Fibroblast of lung (primary cell): ENCODE measurements around the gene FBF1. TPM values are rescaled to one million over a fixed set of nuclear protein-coding genes. Genes with fewer than 3 reads are reported as not detected.

Source experiments
- DNase-seq, 2 donors: peaks; one replicate each; pipeline versions ENCODE4 v3.0.0 to v3.0.0-alpha.2; 2010; ENCODE audit warnings: low read depth in 2 of 2
- H2AFZ ChIP-seq: 2 replicates; pipeline ENCODE4 v1.5.1; 2012; ENCODE audit warnings: low read length, control low read depth, inconsistent platforms
- H3K27ac ChIP-seq: 2 replicates; pipeline ENCODE4 v1.5.1; 2011; ENCODE audit warnings: low read length, control low read depth; ENCODE audit not compliant: insufficient read depth
- H3K27me3 ChIP-seq: 2 replicates; pipeline ENCODE4 v1.5.1; 2011; ENCODE audit warnings: mild to moderate bottlenecking, low read length; ENCODE audit not compliant: control insufficient read depth, insufficient read depth
- H3K36me3 ChIP-seq: 2 replicates; pipeline ENCODE4 v1.5.1; 2011; ENCODE audit warnings: low read length; ENCODE audit not compliant: control insufficient read depth, insufficient read depth
- H3K4me1 ChIP-seq: 2 replicates; pipeline ENCODE4 v1.5.1; 2011; ENCODE audit warnings: low read length; ENCODE audit not compliant: control insufficient read depth, insufficient read depth; ENCODE audit errors: extremely low read depth
- H3K4me2 ChIP-seq: 2 replicates; pipeline ENCODE4 v1.5.1; 2011; ENCODE audit warnings: low read length, control low read depth; ENCODE audit not compliant: insufficient read depth; ENCODE audit errors: extremely low read depth
- H3K4me3 ChIP-seq, 4 experiments: fragments of 200-600 bp in 1 of 4; sonication (generic) in 1 of 4; replicated peaks in 1 of 4; 2 replicates each; pipeline ENCODE4 v1.5.1; 2011 to 2016; ENCODE audit warnings: low read length in 4 of 4, low read depth in 3 of 4, mild to moderate bottlenecking in 3 of 4, control low read depth in 2 of 4, inconsistent platforms in 1 of 4, mixed read lengths in 1 of 4; ENCODE audit not compliant: insufficient read depth in 1 of 4; ENCODE audit errors: control extremely low read depth in 1 of 4
- H3K79me2 ChIP-seq: 2 replicates; pipeline ENCODE4 v1.5.1; 2012; ENCODE audit warnings: mild to moderate bottlenecking, low read length, inconsistent platforms; ENCODE audit not compliant: control insufficient read depth, insufficient read depth
- H3K9ac ChIP-seq: 2 replicates; pipeline ENCODE4 v1.5.1; 2011; ENCODE audit warnings: mild to moderate bottlenecking, low read length, control low read depth; ENCODE audit not compliant: insufficient read depth
- H3K9me3 ChIP-seq: 2 replicates; pipeline ENCODE4 v1.5.1; 2012; ENCODE audit warnings: low read depth, low read length; ENCODE audit not compliant: control insufficient read depth, insufficient read depth
- H4K20me1 ChIP-seq: 2 replicates; pipeline ENCODE4 v1.5.1; 2011; ENCODE audit warnings: low read length; ENCODE audit not compliant: control insufficient read depth, insufficient read depth; ENCODE audit errors: extremely low read depth
- EZH2 ChIP-seq: IDR thresholded peaks from 2 replicates; pipeline ENCODE4 v1.5.1; 2012; ENCODE audit warnings: low read length, control low read depth, mild to moderate bottlenecking; ENCODE audit errors: missing control alignments
- polyA plus RNA-seq, 2 donors: library from polyadenylated mRNA; depleted of rRNA in 1 of 2; stranded (reverse) in 1 of 2; unstranded in 1 of 2; fragments of >200 nt; gene quantifications; 2 replicates each; pipeline ENCODE4 v1.2.1, GENCODE V29; 2011 to 2012; ENCODE audit warnings: missing spikeins in 1 of 2
- total RNA-seq: library from RNA; depleted of rRNA; stranded (reverse); fragments of >200 nt; gene quantifications from 2 replicates; pipeline ENCODE4 v1.2.1, GENCODE V29; 2014
- TF ChIP-seq, protein P1 (sequence below), 2 donors: IDR thresholded peaks in 1 of 2; conservative IDR thresholded peaks in 1 of 2; 1 replicate in 1 of 2; 2 replicates in 1 of 2; pipeline ENCODE4 v1.5.1; 2011 to 2012; ENCODE audit warnings: low read length in 2 of 2, control low read depth in 1 of 2, inconsistent platforms in 1 of 2, low read depth in 1 of 2, mild to moderate bottlenecking in 1 of 2

FBF1 gene
- total and polyA plus RNA-seq, 2 donors (not counting 1 experiment from before 2014, with no cell fraction given): 1.6 to 11.2 TPM

GRCh38 chr17:75899767-75900468, 40.9 kb downstream of the FBF1 start:
- no peaks in the 10 kb centered on the region for H3K9me3 ChIP-seq
- no peak overlapping the region for H2AFZ ChIP-seq
- H3K79me2 ChIP-seq: peaks cover 14% of the 10 kb centered on the region
- H3K4me2 ChIP-seq: no peak overlapping the region
- no peak for DNase-seq
- H3K4me3 ChIP-seq: no peak overlapping the region
- no peak overlapping the region for H3K9ac ChIP-seq
- H3K27me3 ChIP-seq: no peaks in the 10 kb centered on the region
- H3K4me1 ChIP-seq: peaks cover 7% of the 10 kb centered on the region
- H3K36me3 ChIP-seq: peaks cover 15% of the 10 kb centered on the region
- no peak for TF ChIP-seq EZH2
- TF ChIP-seq, protein P1, sequence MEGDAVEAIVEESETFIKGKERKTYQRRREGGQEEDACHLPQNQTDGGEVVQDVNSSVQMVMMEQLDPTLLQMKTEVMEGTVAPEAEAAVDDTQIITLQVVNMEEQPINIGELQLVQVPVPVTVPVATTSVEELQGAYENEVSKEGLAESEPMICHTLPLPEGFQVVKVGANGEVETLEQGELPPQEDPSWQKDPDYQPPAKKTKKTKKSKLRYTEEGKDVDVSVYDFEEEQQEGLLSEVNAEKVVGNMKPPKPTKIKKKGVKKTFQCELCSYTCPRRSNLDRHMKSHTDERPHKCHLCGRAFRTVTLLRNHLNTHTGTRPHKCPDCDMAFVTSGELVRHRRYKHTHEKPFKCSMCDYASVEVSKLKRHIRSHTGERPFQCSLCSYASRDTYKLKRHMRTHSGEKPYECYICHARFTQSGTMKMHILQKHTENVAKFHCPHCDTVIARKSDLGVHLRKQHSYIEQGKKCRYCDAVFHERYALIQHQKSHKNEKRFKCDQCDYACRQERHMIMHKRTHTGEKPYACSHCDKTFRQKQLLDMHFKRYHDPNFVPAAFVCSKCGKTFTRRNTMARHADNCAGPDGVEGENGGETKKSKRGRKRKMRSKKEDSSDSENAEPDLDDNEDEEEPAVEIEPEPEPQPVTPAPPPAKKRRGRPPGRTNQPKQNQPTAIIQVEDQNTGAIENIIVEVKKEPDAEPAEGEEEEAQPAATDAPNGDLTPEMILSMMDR (conservative IDR thresholded peaks at IDR 0.05 in 1 of 2, IDR thresholded peaks at IDR 0.05 in 1 of 2; ENCODE audit: low read depth in 1 of 2, low read length in 2 of 2): no peak
- no peak overlapping the region for H3K27ac ChIP-seq
- no peaks in the 10 kb centered on the region for H4K20me1 ChIP-seq

- peaks cover 7% of the 10 kb centered on the region for H3K4me1 ChIP-seq
- H3K9ac ChIP-seq: no peak overlapping the region
- DNase-seq: no peak
- H3K4me3 ChIP-seq: no peak overlapping the region
- no peak overlapping the region for H3K4me2 ChIP-seq
- H3K9me3 ChIP-seq: no peaks in the 10 kb centered on the region
- peaks cover 13% of the 10 kb centered on the region for H3K79me2 ChIP-seq
- no peaks in the 10 kb centered on the region for H3K27me3 ChIP-seq
- no peak overlapping the region for H2AFZ ChIP-seq
- no peak for TF ChIP-seq EZH2
- TF ChIP-seq, protein P1 (conservative IDR thresholded peaks at IDR 0.05 in 1 of 2, IDR thresholded peaks at IDR 0.05 in 1 of 2; ENCODE audit: low read depth in 1 of 2, low read length in 2 of 2): no peak
- no peak overlapping the region for H3K27ac ChIP-seq
- no peaks in the 10 kb centered on the region for H4K20me1 ChIP-seq
- H3K36me3 ChIP-seq: peaks cover 15% of the 10 kb centered on the region
Measured at GRCh38 chr17:75899353-75899752, 41.5 kb downstream of the FBF1 start.

- H3K79me2 ChIP-seq: peaks cover 12% of the 10 kb centered on the region
- H3K4me3 ChIP-seq: no peak overlapping the region
- no peaks in the 10 kb centered on the region for H3K9me3 ChIP-seq
- no peaks in the 10 kb centered on the region for H3K27me3 ChIP-seq
- peaks cover 15% of the 10 kb centered on the region for H3K36me3 ChIP-seq
- H4K20me1 ChIP-seq: peaks cover 2% of the 10 kb centered on the region
- H3K4me1 ChIP-seq: peaks cover 7% of the 10 kb centered on the region
- H3K27ac ChIP-seq: no peak overlapping the region
- no peak overlapping the region for H3K9ac ChIP-seq
- no peak for DNase-seq
- no peak overlapping the region for H2AFZ ChIP-seq
- TF ChIP-seq, protein P1 (conservative IDR thresholded peaks at IDR 0.05 in 1 of 2, IDR thresholded peaks at IDR 0.05 in 1 of 2; ENCODE audit: low read depth in 1 of 2, low read length in 2 of 2): no peak
- no peak for TF ChIP-seq EZH2
- H3K4me2 ChIP-seq: no peak overlapping the region
Measured at GRCh38 chr17:75898791-75899190, 42.1 kb downstream of the FBF1 start.
